CD4-positive, alpha-beta T cell (primary cell): ENCODE measurements around the gene SH3BP1. TPM values are rescaled to one million over a fixed set of nuclear protein-coding genes. Genes with fewer than 3 reads are reported as not detected.

Experiments
- ATAC-seq: fragments of 200-7000 bp; cut with Tn5 transposase; one replicate; pipeline ENCODE4 v1.10.0; 2022; ENCODE audit warnings: mild to moderate bottlenecking; ENCODE audit not compliant: poor library complexity
- CTCF ChIA-PET: fragments of 350-600 bp; sonication (Branson Sonifier 250); formaldehyde crosslinking; loops from one replicate; lab custom pipeline; 2021; ENCODE audit warnings: antibody characterized with exemption, inconsistent platforms; lab: Charles Lee
- POLR2A ChIA-PET: fragments of 350-600 bp; sonication (Branson Sonifier 250); formaldehyde crosslinking; loops from one replicate; lab custom pipeline; 2021; ENCODE audit warnings: antibody characterized with exemption, inconsistent platforms; lab: Charles Lee
- DNase-seq, 14 experiments: peaks; one replicate each; pipeline ENCODE4 v3.0.0-alpha.2; 2013 to 2020; ENCODE audit warnings: mixed read lengths in 2 of 14
- H3K27ac ChIP-seq, 2 donors: one replicate each; pipeline versions ENCODE4 v1.5.1 to v1.7.0; 2013; ENCODE audit warnings: low read length in 2 of 2, low read depth in 1 of 2, mild to moderate bottlenecking in 1 of 2
- H3K27me3 ChIP-seq, 2 experiments: 1 replicate in 1 of 2; 2 replicates in 1 of 2; pipeline versions ENCODE4 v1.6.1 to v1.7.0; 2013; ENCODE audit warnings: low read length in 2 of 2, control low read depth in 1 of 2, mild to moderate bottlenecking in 1 of 2, moderate library complexity in 1 of 2; ENCODE audit not compliant: insufficient read depth in 2 of 2, control insufficient read depth in 1 of 2
- H3K36me3 ChIP-seq: one replicate; pipeline ENCODE4 v1.6.1; 2013; ENCODE audit warnings: low read length, control low read depth; ENCODE audit not compliant: insufficient read depth
- H3K4me1 ChIP-seq: one replicate; pipeline ENCODE4 v1.6.1; 2013; ENCODE audit warnings: low read length, control low read depth; ENCODE audit not compliant: insufficient read depth
- H3K4me3 ChIP-seq: one replicate; pipeline ENCODE4 v1.5.1; 2013; ENCODE audit warnings: mild to moderate bottlenecking, low read length, moderate library complexity
- H3K9me3 ChIP-seq, 2 experiments: 1 replicate in 1 of 2; 2 replicates in 1 of 2; pipeline versions ENCODE4 v1.6.1 to v1.7.0; 2013; ENCODE audit warnings: low read length in 2 of 2, mild to moderate bottlenecking in 2 of 2, control low read depth in 1 of 2, moderate library complexity in 1 of 2; ENCODE audit not compliant: control insufficient read depth in 1 of 2, insufficient read depth in 1 of 2
- H3K27ac Mint-ChIP-seq: one replicate; pipeline ENCODE4 v1.8.0; 2020; ENCODE audit warnings: mixed read lengths
- H3K27me3 Mint-ChIP-seq: one replicate; pipeline ENCODE4 v1.8.0; 2021; ENCODE audit warnings: mixed read lengths
- H3K36me3 Mint-ChIP-seq: one replicate; pipeline ENCODE4 v1.8.0; 2021; ENCODE audit warnings: low read depth, mixed read lengths
- H3K4me1 Mint-ChIP-seq: one replicate; pipeline ENCODE4 v1.8.0; 2021; ENCODE audit warnings: low read depth, mixed read lengths
- H3K4me3 Mint-ChIP-seq: one replicate; pipeline ENCODE4 v1.8.0; 2020; ENCODE audit warnings: mild to moderate bottlenecking, mixed read lengths
- H3K9me3 Mint-ChIP-seq: one replicate; pipeline ENCODE4 v1.8.0; 2020; ENCODE audit warnings: mixed read lengths
- CTCF ChIP-seq: fragments of 200-600 bp; IDR thresholded peaks from one replicate; pipeline ENCODE4 v1.8.0; 2022; ENCODE audit warnings: antibody characterized with exemption, mild to moderate bottlenecking
- intact Hi-C, 2 experiments: fragments of 100-400 bp; cut with DNase I in 1 of 2; cut with micrococcal nuclease in 1 of 2; formaldehyde crosslinking; loops; one replicate each; pipeline versions ENCODE4 v1.15.1 to v1.9.0; 2023 to 2025; cut with DNase I, micrococcal nuclease
- total RNA-seq, 174 experiments: library from RNA in 2 of 174; stranded (reverse) in 2 of 174; gene quantifications; one replicate each; pipeline ENCODE4 v1.2.3 and lab custom pipeline; 2021 to 2026

SH3BP1 gene
- total RNA-seq, 2 experiments from 2014 or later: 46.9 to 49.0 TPM

DNA sequence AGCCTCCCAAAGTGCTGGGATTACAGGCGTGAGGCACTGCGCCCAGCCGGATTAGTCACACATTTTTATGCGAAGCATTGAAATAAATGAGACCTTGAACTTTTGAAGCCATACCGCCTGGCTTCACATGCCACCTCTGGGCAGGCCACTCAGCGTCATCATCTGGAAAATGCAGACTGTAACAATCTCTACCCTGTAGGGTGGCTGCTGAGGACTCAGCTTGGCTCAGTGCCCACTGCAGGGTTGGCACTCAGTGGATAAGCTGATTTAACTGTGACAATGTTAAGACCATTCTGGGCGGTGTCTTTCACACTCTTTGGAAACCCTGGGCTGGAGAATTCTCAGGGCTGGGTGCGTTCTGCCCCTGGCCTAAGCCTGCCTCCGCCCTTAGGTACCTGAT is 8.5 kb downstream of the SH3BP1 start:
- ChIA-PET CTCF (no interaction called here), POLR2A (interaction anchor here (1.2 kb wide), 1 partner anchor 10 kb away, joined by 3 read pairs; the partner anchor contains the start of gene PDXP)
- intact Hi-C loops: no loop called here
- Histone ChIP-seq H3K4me1 (peaks cover 29% of the 10 kb centered on the region), H3K9me3 (no peaks in the 10 kb centered on the region), H3K27me3 (no peaks in the 10 kb centered on the region), H3K27ac (no peak overlapping the region), H3K36me3 (peaks cover 93% of the 10 kb centered on the region), H3K4me3 (no peak overlapping the region)
- Mint-ChIP-seq H3K9me3 (no peaks in the 10 kb centered on the region), H3K27ac (no peak overlapping the region), H3K27me3 (no peaks in the 10 kb centered on the region), H3K4me1 (peaks cover 10% of the 10 kb centered on the region), H3K36me3 (peaks cover 87% of the 10 kb centered on the region), H3K4me3 (no peak overlapping the region)
- DNase-seq (no peak), ATAC-seq (no peak)
- TF ChIP-seq CTCF: no peak

DNA sequence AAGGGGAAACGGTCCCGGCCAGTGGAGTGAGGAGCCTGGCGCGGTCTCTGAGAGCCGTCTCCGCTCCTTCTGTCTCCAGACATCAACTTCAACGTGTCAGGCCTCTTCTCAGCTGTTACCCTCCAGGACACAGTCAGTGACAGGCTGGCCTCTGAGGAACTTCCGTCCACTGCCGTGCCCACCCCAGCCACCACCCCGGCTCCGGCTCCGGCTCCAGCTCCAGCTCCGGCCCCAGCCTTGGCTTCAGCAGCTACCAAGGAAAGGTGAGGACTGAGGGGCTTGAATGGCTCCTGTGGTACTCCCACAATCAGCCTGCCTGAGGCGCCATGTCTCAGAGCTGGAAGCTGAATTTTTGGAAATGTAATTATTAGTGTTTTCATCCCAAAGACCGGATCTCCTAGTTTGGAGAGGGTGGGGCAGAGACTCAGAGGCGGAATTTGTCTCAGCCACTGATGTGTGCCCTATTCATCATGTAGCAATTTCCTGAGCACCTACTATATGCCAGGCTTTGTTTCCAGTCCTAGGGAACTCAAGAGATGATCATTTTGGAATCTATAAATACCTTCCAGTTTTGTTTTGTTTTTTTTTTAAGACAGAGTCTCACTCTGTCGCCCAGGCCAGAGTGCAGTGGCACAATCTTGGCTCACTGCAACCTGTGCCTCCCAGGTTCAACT is 11.1 kb downstream of the SH3BP1 start:
- intact Hi-C loops: no loop called here
- no peak for ATAC-seq
- no peaks in the 10 kb centered on the region for H3K27me3 ChIP-seq
- H3K9me3 ChIP-seq: no peaks in the 10 kb centered on the region
- TF ChIP-seq CTCF: no peak
- Mint-ChIP-seq H3K27ac (no peak overlapping the region), H3K4me1 (no peaks in the 10 kb centered on the region), H3K27me3 (no peaks in the 10 kb centered on the region), H3K36me3 (peaks cover 81% of the 10 kb centered on the region), H3K9me3 (no peaks in the 10 kb centered on the region), H3K4me3 (no peak overlapping the region)
- H3K4me1 ChIP-seq: peaks cover 8% of the 10 kb centered on the region
- H3K4me3 ChIP-seq: no peak overlapping the region
- ChIA-PET POLR2A (interaction anchor here (2.4 kb wide), 1 partner anchor 8 kb away, joined by 12 read pairs; the partner anchor contains the start of gene PDXP), CTCF (interaction anchor here (1.4 kb wide), 1 partner anchor 31 kb away, joined by 3 read pairs; no protein-coding TSS in a partner anchor)
- DNase-seq: no peak
- no peak overlapping the region for H3K27ac ChIP-seq
- H3K36me3 ChIP-seq: peaks cover 84% of the 10 kb centered on the region

DNA sequence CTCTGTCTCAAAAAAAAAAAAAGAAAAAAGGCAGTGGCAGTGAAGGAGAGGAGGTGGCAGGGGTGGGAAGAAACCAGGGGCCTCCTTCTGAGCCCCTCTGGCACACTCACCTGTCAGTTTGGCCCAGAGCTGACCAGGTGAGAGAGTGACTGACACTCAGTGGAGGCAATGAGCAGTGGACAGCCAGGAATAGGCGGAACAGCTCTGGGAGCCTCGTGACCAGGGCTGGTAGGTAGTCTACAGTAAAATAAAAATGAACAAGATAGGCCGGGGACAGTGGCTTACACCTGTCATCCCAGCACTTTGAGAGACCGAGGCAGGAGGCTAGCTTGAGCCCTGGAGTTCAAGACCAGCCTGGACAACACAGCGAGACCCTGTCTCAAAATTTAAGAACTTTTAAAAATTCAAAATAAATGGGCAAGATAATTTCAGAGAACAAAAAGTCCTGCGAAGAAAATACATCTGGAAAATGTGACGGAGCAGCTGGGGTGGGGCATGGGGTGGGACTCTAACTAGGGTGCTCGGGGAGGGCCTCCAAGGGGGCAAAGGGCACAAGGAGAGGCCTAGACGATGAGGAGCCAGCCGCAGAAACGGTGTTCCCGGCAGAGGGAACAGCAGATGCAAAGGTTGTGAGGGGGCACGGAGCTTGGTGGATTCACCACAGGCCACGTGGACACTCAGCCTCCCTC is 15.2 kb downstream of the SH3BP1 start:
- DNase-seq (no peak), ATAC-seq (no peak)
- intact Hi-C loops: no loop called here
- no peak overlapping the region for H3K4me3 Mint-ChIP-seq
- Histone ChIP-seq H3K27me3 (no peaks in the 10 kb centered on the region), H3K4me3 (no peak overlapping the region), H3K27ac (no peak overlapping the region), H3K9me3 (no peaks in the 10 kb centered on the region), H3K36me3 (peaks cover 44% of the 10 kb centered on the region), H3K4me1 (peaks cover 16% of the 10 kb centered on the region)
- H3K36me3 Mint-ChIP-seq: peaks cover 64% of the 10 kb centered on the region
- no peaks in the 10 kb centered on the region for H3K9me3 Mint-ChIP-seq
- ChIA-PET POLR2A (interaction anchor here (0.9 to 1.3 kb wide), 3 partner anchors 12 to 21 kb away, joined by 3 read pairs; partner anchors contain the start of gene LGALS1), CTCF (no interaction called here)
- no peaks in the 10 kb centered on the region for H3K27me3 Mint-ChIP-seq
- peaks cover 20% of the 10 kb centered on the region for H3K4me1 Mint-ChIP-seq
- H3K27ac Mint-ChIP-seq: no peak overlapping the region
- TF ChIP-seq CTCF: no peak
